ENCODE data around the gene GABBR2.

Gene GABBR2

DNA sequence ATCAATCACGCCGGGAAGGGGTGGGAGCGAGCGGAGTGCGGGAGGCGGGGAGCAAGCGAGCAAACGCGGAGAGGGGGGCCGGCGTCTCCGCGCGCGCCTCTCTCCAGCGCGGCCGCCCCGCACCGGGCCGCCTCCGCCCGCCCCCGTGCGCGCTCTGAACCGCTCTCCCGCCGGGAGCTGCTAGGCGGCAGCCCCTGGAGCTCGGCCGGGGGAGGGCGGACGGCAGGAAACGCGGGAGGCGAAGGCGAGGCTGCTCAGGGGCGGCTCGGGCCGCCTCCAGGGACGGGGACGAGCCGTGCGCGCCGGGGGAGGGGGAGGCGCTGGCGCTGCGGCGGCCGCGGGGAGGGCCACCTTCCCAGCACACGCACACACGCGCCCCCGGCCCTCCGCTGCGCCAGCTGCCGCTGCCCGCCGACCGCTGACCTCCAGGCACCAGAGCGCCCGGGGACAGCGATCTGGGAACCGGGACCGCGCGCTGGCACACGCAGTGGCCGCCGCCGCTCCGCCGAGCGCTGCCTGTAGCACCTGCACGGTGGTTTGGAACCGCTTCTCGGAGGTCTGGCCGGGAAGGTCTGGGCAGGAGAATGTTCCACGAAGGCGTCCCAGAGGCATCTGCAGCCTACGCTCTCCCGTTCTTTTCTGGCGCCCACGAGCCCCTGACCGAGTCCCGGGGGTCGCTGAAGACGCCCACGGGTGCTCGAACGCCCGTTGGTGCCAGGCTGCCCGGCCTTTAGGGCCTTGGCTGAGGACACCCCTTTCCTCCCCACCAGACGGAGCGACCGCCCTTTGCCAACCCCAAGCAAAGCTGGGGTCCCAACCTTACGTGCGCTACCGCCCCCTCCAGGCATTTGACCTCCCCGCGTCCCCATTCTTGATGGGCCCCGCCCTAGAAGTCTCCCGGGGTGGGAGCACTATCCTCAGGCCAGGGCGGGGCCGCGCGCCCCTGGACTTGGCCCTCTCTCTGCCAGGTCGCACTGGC lies at the start of gene GABBR2:
GABBR2 (minus strand) TSS at position 3 of the 979 bp plus-strand sequence. CDS start 198 bp downstream, outside the sequence.
- no peak for DNase-seq

DNA sequence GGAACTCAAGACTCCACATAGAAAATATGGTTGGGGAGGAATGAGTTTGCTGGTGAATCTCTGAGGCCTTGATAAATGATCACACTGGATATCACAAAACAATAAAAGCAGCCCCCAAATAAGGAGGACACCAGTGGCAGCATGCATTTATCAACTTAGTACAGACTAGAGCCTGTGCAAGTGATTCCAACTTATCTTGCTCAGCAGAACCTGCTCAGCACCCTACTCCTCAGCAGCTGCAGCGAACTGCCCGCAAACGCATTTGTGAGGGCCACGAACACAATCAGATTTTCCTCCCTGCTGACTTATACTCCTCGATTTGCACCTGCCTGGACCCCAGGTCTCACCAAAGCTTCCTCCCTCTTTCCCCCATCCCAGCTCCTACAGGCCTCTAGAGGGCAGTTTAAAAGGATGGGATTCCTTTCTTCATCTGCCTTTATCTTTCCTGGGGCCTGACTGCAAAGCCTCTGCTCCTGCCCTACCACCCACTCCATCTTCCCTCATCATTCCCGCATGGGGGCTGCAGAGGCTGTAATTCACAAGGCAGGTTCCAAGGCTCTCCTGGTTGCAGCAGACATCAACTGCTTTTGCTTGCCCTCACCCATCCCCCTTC lies 46.4 kb upstream of the GABBR2 start:
- DNase-seq = no peak

DNA sequence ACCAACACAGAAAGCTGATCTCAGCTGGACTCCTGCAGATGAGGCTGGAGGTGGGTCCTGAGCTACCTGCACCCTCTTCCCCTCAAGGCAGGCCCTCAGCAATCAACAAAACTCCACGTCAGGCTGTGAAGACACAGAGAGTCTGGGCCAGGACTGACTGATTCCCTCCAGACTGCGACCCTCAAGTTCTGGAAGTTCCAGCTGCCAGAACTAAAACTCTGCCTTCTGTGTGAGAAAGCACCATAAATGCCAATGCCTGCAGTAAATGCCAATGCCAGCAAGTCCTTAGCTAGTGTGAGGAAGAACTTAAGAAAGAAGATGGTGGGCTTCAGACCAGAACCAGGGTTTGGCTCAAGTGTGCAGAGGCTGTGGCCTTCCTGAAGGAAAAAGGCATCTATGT lies 42.5 kb upstream of the GABBR2 start:
- DNase-seq = no peak

DNA sequence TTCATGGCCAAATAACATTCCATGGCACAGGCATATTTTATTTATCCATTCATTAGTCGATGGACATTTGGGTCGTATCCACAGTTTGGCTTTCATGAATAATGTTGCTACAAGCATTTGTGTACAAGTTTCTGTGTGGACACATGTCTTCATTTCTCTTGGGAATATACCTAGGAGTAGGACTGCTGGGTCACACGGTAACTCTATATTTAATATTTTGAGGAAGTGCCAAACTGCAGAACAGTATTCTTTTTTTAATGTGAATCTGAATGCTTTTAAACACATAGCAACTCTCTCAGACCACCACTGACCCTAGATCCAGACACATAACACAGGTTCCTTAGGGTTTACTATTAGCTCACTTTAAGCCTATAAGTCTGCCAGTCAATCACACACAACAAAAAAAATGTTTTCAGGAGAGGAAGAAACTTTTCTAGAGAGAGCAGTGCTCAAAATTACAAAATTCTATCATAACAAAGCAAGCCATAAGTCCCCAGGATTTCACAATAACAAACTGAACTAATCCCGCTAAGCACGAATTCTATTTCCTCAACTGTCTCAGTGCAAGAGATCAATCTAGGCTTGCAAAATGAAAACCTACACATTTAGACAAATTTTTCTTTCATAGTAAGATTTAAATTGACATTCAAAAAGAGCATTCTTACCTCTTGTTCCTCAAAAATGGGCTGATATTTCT lies 41.8 kb upstream of the GABBR2 start:
- no peak for DNase-seq

DNA sequence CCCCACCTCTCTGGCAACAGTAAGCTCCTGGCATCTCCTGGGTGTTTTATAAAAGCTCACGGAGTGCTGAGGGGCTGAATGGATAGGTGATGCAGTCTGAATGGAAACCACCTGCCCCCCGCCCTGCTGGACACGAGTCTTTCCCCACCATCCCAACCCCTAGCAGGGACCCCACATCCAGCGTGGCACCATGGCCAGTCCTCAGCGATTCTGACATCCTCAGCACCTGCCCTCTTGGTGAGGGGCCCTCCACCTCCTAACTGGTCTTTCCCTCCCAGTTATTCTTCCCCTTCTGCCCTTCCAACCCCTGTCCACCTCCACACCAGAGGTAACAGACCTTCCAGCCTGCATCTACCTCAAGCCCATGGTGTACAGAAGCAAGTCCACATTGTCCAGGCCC lies 38.7 kb upstream of the GABBR2 start:
- DNase-seq = no peak

DNA sequence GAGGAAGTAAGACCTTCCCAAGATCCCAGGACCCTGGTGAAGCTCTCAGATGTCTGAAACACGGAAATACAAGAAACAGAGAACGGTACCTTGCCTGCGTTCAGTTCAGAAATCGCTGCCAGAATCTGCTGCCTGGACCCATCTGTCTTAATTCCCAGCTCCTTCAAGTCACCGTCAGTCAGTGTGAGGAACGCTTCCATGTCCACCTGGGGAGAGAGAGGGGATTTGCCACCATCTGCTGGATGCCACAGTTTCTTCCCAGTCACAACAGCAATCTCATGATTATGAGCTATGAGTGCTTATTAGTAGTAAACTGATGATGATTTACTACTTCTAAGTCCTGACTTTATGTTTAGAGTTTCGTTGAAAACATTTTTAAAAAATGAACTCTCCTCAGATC lies 36.7 kb upstream of the GABBR2 start:
- DNase-seq = no peak

DNA sequence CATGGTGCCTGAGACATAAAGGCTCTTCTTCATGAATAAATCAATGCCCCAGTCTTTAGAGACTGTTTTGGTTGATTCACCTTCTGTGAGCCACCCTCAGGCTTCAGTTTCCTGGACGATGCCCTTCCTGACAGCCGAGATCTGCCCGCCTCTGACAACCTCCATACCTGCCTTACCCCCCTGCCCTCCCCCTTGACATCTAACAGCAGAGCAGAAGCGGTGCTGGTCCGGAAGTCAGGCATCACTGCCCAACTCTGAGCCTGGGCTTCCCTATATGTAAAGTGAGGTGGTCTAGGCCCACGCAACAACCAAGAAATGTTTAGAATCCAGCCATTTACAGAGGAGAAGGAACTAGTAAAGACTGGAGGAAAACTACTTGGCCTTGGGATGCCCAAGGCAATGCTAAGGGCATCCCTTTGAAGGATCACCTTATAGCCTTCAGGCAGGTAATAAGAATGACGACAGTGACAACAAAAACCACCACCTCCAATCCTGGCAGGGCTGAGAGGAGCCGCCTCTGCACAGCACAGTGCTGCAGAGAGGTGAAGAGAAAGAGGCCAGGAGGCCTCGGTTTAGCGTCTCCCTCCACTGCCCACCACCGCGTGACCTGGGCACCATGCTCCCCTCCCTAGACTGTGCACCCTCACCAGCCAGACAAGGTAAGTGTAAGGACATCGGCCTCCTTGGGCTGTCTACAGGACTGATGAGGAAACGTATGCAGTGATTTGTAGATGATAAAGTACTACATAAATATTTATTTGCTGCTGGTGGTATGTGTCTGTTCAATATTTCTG lies 35.3 kb upstream of the GABBR2 start:
- no peak for DNase-seq

DNA sequence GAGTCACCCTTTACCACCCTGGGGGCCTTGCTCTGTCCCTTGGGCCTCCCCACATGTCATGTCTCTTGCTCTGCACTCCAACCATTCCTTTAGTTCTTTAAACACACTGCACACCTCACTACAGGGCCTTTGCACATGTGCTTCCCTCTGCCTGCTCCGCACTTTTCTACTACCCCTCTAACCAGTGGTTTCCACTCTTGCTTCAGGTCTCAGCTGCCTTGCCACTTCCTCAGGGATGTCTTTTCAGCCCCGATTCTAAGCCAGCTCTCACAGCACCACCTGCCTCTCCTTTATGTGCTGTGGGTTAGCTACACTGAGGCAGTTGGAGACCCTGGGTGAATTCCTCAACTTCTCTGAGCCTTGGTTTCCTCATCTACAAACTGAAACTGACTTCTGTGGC lies 34.6 kb upstream of the GABBR2 start:
- no peak for DNase-seq

DNA sequence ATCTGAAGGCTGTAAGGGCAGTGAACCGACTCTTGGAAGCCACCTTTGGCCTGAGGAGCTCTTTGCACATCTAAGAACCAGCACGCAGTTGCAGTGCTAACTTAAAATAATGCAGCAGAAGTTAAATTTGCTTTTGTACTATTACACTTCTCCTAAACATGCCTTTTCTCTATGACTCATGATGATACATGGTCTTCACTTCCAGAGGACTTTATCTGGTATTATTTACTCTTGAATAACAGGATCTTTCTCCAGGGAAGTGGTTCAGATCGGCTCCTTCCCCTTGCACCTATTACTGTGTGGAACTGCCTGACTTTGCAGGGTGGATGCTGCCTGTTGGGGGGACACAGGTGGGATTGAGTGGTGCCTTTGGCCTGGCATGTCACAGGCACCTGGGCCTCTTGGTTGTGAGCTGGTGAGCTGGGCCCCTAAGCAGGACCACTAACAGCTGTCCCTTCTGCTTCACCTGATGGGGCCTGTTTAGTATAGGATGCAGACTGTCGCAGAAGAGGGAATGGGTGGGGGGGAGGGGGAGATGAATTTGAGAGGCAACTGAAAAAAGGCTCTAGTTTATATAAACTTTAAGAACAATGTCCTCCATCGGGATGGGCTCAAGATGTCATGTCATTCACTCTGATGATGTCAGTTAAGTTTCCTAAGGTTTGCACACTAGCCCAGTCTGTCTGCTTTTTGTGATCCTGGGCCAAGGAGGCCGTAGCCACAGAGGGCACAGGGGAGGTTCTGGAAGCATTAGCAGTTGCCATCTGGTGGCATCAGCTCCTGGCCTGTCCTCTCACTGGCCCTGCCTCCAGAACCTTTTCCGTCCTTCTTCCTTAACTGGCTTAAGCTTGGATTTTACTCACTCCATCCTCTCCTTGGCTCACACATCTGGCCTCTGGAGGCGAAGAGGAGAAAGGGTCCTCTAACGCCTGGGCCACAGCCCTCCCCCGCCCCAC lies 33.9 kb upstream of the GABBR2 start:
- no peak for DNase-seq

DNA sequence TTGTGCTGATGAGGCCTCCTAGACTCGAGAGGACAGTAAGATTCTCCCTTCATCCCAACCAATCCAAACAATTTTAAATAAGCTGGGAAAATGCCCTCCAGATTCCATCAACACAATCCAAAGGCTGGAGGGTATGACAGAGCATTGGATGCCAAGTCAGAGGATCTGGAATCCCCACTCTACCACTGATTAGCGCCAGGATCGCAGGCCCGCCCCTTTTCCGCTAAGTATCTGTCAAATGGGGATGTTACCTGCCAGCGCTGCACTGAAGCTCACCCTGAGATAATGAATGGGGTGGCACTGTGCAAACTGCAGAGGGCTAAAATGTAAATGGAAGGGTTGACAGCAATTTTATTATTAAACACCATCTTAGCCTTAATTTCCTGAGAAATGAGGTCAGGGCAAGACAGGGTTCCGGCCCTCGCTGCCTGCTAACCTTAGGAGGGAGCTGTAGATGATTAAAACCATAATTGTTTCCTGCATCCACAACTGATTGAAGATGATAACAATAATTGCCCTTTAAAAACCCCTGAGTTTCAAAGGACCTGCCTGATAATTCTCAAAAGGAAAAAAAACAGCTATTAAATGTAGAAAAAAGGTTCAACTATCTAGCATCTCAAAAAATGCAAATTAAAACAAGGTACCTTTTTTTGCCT lies 31.6 kb upstream of the GABBR2 start:
- DNase-seq = no peak

DNA sequence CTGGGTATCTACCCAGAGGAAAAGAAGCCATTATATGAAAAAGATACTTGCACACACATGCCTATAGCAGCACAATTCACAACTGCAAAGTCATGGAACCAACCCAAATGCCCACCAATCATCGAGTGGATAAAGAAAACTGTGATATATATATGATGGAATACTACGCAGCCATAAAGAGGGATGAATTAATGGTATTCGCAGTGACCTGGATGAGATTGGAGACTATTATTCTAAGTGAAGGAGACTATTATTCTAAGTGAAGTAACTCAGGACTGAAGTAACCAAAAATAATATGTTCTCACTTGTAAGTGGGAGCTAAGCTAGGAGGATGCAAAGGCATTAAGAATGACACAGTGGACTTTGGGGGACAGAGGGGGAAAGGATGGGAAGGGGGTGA lies 30.0 kb upstream of the GABBR2 start:
- DNase-seq = no peak

DNA sequence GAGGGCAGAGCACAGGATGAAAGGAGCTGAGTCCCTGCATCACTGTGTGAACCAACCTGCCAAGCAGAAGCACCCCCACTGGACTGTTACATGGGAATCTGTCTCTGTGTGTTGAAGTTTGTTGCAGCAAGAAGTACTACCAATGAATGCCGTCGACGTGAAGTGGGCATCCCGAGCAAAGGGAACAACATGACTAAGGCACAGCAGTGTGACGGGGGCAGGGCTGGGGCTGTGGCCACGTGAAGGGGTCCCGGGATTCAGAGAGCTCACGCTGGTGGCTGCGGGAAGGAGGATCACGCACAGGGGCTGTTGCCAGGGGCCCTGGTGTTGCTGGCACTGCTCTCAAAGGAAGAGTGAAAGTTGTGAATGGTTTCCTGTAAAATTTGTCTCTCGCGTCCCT lies 27.5 kb upstream of the GABBR2 start:
- no peak for DNase-seq

DNA sequence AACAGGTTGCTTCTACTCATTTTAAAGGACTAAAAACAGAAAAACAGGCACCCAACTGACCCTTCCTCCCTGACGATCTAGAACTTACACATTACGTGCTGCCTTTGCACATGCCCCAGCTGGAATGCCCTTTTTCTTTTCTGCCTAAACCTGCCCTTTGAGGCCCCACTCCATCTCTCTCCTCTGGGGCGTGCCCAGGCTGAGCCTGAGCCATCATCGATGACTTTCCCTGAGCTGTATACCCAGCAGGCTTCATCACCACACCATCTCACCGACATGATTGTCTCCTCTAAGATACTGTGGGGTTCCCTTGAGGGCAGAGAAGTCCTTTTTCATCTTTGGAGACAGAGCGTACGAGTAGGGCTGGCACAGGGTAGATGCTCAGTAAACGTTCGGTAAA lies 24.1 kb upstream of the GABBR2 start:
- DNase-seq = no peak

DNA sequence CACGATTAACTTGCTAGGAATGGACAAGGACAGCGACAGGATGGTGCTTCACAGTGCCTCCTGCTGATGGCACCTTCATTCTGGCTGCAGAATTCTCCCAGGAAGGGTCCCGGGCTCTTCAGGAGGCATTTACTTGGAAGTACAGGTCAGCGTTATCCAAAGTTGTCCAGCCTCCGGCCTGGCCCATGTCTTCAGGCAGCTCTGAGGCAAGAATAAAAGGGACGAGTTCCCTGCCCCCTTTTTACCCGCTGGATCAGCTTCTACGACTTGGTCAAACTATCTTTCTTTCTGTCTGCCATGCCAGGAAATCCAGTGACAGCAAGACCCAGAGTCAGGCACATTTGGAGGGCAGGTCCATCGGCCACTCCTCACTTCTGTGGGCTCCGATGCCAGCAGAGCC lies 23.4 kb upstream of the GABBR2 start:
- DNase-seq = no peak

DNA sequence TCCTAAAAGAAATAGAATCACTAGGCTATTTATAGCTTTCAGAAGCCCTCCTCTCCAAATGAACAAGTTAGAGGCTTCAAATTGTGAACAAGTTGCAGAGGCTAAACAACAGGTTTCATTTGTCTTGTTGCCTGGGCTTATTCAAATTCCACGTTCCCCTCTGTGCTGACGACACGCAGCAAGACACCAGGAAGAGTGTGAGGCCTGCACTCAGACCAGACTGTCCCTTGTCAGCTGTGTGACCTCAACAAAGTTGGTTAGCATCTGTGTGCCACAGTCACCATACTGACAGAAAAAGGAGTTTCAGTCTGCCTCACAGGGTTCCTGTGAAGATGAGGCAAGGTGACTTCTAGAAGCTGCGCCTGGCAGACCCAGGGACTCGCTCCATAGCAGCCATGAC lies 22.1 kb upstream of the GABBR2 start:
- DNase-seq = no peak

DNA sequence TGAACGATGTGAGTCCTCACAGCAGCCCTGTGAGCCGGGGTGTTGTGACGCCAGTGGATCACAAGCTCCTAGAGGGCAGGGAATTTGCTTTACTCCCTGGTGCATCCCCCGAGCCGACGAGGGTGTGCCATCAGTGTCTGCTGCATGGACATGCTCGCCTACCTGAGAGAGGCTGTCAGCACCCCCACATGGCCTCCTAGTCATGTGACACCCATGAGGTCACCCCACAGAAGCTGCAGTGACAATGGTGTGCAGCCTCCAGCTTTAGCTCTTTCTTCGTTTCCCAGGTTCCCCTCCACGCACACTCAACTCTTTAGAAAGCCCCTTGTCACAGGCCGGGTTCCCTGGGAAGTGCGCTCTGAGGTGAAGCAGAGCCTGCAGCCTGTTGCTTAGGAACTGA lies 19.8 kb upstream of the GABBR2 start:
- no peak for DNase-seq

DNA sequence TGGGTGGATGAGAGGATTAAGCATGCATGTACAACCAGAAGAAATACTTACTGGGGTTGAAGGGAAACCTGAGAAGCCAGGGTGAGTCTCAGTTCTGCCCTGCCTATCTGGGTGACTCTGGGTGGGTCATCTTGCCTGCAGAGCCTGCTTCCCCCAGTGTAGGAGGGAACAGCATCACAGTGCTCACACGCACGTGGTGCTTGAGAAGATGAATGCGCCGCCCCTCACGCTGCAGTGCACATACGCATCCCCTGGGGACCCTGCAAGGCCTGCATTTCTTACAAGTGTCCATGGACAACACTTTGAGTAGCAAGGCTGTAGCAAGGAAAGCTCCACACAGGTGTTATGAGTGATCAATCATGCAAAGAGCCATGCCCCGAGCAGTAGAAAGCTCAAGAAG lies 18.7 kb upstream of the GABBR2 start:
- no peak for DNase-seq

DNA sequence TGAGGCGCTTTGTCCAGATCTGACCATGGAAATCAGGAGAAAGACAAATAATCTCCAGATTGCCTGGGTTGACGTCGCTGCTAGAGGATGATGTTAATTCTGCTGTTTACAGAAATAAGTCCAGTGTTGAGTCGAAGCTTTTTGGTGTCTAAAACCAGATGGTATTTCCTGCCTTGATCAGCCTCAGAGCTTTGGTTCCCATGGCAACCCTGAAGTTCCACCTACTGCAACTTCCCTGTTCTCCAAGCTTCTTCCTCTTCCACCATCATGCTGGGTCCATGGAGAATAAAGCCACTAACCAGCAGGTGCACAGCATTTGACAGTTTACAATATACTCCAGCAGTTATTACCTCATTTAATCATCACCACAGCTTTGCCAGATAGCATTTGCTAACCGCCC lies 18.0 kb upstream of the GABBR2 start:
- DNase-seq = no peak

DNA sequence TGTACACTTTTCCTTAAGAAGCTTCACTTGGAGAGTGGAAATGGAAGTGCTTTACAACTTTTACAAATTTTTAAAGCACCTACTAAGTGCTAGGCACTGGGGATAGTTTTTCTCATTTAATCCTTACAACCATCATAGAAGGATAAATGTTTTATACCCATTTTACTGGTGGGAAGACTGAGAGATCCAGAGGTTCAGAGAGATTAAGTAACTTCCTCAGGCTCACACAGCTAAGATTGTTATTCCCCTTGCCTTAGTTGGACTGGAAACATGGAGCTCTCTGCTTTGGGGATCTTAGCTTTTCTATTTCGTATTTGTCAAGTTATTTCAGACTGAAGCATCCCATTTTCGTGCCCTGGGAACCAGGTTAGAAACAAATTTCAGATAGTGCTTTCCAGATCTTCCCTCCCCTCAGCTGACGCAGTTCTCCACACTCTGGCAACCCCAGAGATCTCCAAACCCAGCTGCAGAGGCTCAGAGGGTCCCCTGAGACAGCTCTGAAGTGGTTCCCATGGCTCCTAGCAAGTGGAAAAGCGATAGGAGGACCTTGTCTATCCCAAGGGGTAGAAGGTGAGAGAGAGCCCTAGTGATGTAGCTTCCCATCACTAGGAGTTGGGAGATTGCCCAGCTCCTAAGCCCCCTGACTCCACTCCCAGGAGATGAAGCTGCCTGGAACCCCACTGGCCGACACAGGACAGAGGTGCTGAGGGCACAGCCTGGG lies 16.2 kb upstream of the GABBR2 start:
- no peak for DNase-seq

DNA sequence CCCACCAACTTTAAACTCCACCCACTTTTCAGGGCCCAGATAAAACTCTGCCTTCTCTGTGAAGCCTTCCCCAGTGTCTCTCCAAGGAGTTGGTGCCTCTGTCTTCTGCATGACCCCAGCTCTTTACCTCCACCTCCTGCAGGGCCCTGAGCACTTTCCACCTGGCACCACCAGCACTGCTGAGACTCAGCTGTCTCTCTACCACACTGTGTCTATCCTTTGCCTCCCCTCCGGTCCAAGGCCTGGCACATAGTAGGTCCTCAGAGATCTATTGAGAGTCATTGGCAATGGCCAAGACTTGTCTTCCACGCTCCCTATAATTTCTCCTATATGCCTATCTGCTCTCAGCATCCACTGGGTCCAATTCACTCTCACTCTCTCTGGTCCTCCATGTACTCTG lies 12.9 kb upstream of the GABBR2 start:
- DNase-seq = no peak

DNA sequence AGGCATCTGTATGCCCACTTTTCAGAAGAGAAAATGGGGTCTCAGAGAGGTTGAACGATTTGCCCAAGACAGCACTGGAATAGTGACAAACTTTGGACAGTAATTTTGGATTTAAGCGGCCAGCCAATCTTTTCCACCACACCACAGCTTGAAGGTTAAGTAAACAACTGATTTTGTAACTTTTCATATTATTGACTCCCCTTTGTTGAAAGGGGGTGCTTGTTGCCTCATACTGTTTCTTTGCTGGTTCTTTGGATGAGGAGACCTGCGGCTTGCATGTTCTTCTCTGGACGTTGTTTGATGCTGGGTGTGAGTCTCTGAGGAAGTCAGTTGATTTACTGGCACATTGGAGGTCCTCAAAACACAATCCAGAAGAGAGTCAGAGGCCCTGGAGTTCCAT lies 11.7 kb upstream of the GABBR2 start:
- DNase-seq = no peak

Measured in activated CD8-positive, alpha-beta memory T cell treated with anti-CD3 and anti-CD28 coated beads for 24 hours (primary cell).